ENCODE results near the gene PMF1. TPM values are rescaled to one million over a fixed set of nuclear protein-coding genes. Genes with fewer than 3 reads are reported as not detected.
"Not testable (repeated sequence)": the region's sequence is repeated elsewhere in the genome, so short reads cannot be mapped to it uniquely, and the experiment has no call there.

PMF1 gene
- total RNA-seq, 2 experiments from 2014 or later, result 62.8 to 72.5 TPM

GRCh38 chr1:156186347-156187177, 26.2 kb upstream of the PMF1 start:
- ATAC-seq; H3K4me1 Mint-ChIP-seq; H3K9me3 Mint-ChIP-seq (ENCODE audit: low read depth); H3K4me3 Mint-ChIP-seq; DNase-seq; H3K27ac Mint-ChIP-seq; CTCF ChIA-PET; H3K36me3 Mint-ChIP-seq; H3K27me3 Mint-ChIP-seq: not testable (repeated sequence)

- H3K36me3 Mint-ChIP-seq; ATAC-seq; H3K27ac Mint-ChIP-seq; CTCF ChIA-PET; H3K4me3 Mint-ChIP-seq; H3K27me3 Mint-ChIP-seq; H3K9me3 Mint-ChIP-seq (ENCODE audit: low read depth); DNase-seq: not testable (repeated sequence)
- H3K4me1 Mint-ChIP-seq, result peaks cover 22% of the 10 kb centered on the region
Measured at GRCh38 chr1:156190265-156190664, 22.5 kb upstream of the PMF1 start.

GRCh38 chr1:156191292-156191964, 21.4 kb upstream of the PMF1 start:
- peaks cover 11% of the 10 kb centered on the region for H3K36me3 Mint-ChIP-seq
- H3K27ac Mint-ChIP-seq, result no peak overlapping the region
- H3K27me3 Mint-ChIP-seq, result no peaks in the 10 kb centered on the region
- ATAC-seq (no peak), DNase-seq (no peak)
- H3K4me1 Mint-ChIP-seq, result peaks cover 34% of the 10 kb centered on the region
- no peak overlapping the region for H3K4me3 Mint-ChIP-seq
- CTCF ChIA-PET, result interaction anchor here (1.4 to 3.4 kb wide), 2 partner anchors 34 to 46 kb away, joined by 4 to 26 read pairs; no protein-coding TSS in a partner anchor
- H3K9me3 Mint-ChIP-seq (ENCODE audit: low read depth), result peaks cover 5% of the 10 kb centered on the region

GRCh38 chr1:156193208-156193487, 19.7 kb upstream of the PMF1 start:
- Mint-ChIP-seq H3K36me3 (peaks cover 19% of the 10 kb centered on the region), H3K27ac (peak overlapping the region; percentile 95), H3K27me3 (no peaks in the 10 kb centered on the region), H3K9me3 (ENCODE audit: low read depth) (peaks cover 3% of the 10 kb centered on the region), H3K4me3 (peak overlapping the region; percentile 96), H3K4me1 (peaks cover 49% of the 10 kb centered on the region)
- CTCF ChIA-PET, result interaction anchor here (1.1 to 3.4 kb wide), 5 partner anchors 10 to 52 kb away, joined by 3 to 26 read pairs (median 5); partner anchors contain the start of gene PMF1
- no peak for ATAC-seq
- DNase-seq, result no peak

GRCh38 chr1:156193488-156194299, 19.1 kb upstream of the PMF1 start, which contains the start of gene SLC25A44:
TSS of gene SLC25A44 (plus strand) at chr1:156194104. CDS start at chr1:156199848, 5,744 bp downstream.
- Mint-ChIP-seq H3K9me3 (ENCODE audit: low read depth) (peaks cover 3% of the 10 kb centered on the region), H3K27me3 (no peaks in the 10 kb centered on the region), H3K4me1 (peaks cover 55% of the 10 kb centered on the region), H3K27ac (peak within 1 kb of the TSS; percentile 95), H3K4me3 (peak within 1 kb of the TSS; percentile 96), H3K36me3 (peaks cover 19% of the 10 kb centered on the region)
- CTCF ChIA-PET, result interaction anchor here (1.0 to 3.4 kb wide), 6 partner anchors 9 to 53 kb away, joined by 3 to 26 read pairs (median 4); partner anchors contain the start of gene PMF1
- peak; percentile 99 for DNase-seq
- peak; percentile 97 for ATAC-seq

- Mint-ChIP-seq H3K4me1 (peaks cover 61% of the 10 kb centered on the region), H3K36me3 (peaks cover 22% of the 10 kb centered on the region), H3K4me3 (peak overlapping the region; percentile 96), H3K27me3 (no peaks in the 10 kb centered on the region), H3K27ac (peak overlapping the region; percentile 95), H3K9me3 (ENCODE audit: low read depth) (no peaks in the 10 kb centered on the region)
- DNase-seq (no peak), ATAC-seq (peak; percentile 4)
- CTCF ChIA-PET, result interaction anchor here (1.0 to 3.4 kb wide), 6 partner anchors 9 to 53 kb away, joined by 3 to 26 read pairs (median 4); partner anchors contain the start of gene PMF1
Measured at GRCh38 chr1:156194300-156194652, 18.5 kb upstream of the PMF1 start.

GRCh38 chr1:156195853-156196252, 17.0 kb upstream of the PMF1 start:
- no peaks in the 10 kb centered on the region for H3K27me3 Mint-ChIP-seq
- peaks cover 34% of the 10 kb centered on the region for H3K36me3 Mint-ChIP-seq
- peaks cover 75% of the 10 kb centered on the region for H3K4me1 Mint-ChIP-seq
- CTCF ChIA-PET, result interaction anchor here (5.2 kb wide), 1 partner anchor 29 kb away, joined by 47 read pairs; no protein-coding TSS in a partner anchor
- H3K9me3 Mint-ChIP-seq (ENCODE audit: low read depth), result no peaks in the 10 kb centered on the region
- peak overlapping the region; percentile 30 for H3K4me3 Mint-ChIP-seq
- ATAC-seq (no peak), DNase-seq (no peak)
- peak overlapping the region; percentile 14 for H3K27ac Mint-ChIP-seq

GRCh38 chr1:156196445-156196844, 16.4 kb upstream of the PMF1 start:
- Mint-ChIP-seq H3K4me1 (peaks cover 75% of the 10 kb centered on the region), H3K27me3 (no peaks in the 10 kb centered on the region), H3K27ac (peak overlapping the region; percentile 51), H3K9me3 (ENCODE audit: low read depth) (no peaks in the 10 kb centered on the region), H3K36me3 (peaks cover 34% of the 10 kb centered on the region), H3K4me3 (no peak overlapping the region)
- no peak for ATAC-seq
- no peak for DNase-seq
- CTCF ChIA-PET, result interaction anchor here (0.5 to 5.2 kb wide), 4 partner anchors 14 to 854 kb away, joined by 3 to 47 read pairs (median 8); partner anchors contain the start of gene PMF1

- peak; percentile 63 for DNase-seq
- Mint-ChIP-seq H3K36me3 (peaks cover 33% of the 10 kb centered on the region), H3K9me3 (ENCODE audit: low read depth) (no peaks in the 10 kb centered on the region), H3K27ac (peak overlapping the region; percentile 88), H3K4me3 (peak overlapping the region; percentile 40), H3K27me3 (no peaks in the 10 kb centered on the region), H3K4me1 (peaks cover 64% of the 10 kb centered on the region)
- peak; percentile 73 for ATAC-seq
- CTCF ChIA-PET, result interaction anchor here (0.9 to 5.2 kb wide), 10 partner anchors 14 to 133 kb away, joined by 3 to 47 read pairs (median 4); partner anchors contain the start of genes PMF1 and SMG5
Measured at GRCh38 chr1:156198831-156199349, 13.9 kb upstream of the PMF1 start.

GRCh38 chr1:156200044-156200443, 12.8 kb upstream of the PMF1 start:
- Mint-ChIP-seq H3K4me1 (peaks cover 56% of the 10 kb centered on the region), H3K36me3 (peaks cover 33% of the 10 kb centered on the region), H3K9me3 (ENCODE audit: low read depth) (no peaks in the 10 kb centered on the region), H3K27me3 (no peaks in the 10 kb centered on the region), H3K4me3 (no peak overlapping the region), H3K27ac (peak overlapping the region; percentile 88)
- no peak for ATAC-seq
- no peak for DNase-seq
- CTCF ChIA-PET, result interaction anchor here (1.7 to 5.2 kb wide), 2 partner anchors 18 to 25 kb away, joined by 5 to 47 read pairs; no protein-coding TSS in a partner anchor

- Mint-ChIP-seq H3K4me1 (peaks cover 30% of the 10 kb centered on the region), H3K27me3 (no peaks in the 10 kb centered on the region), H3K4me3 (no peak overlapping the region), H3K36me3 (peaks cover 35% of the 10 kb centered on the region), H3K9me3 (ENCODE audit: low read depth) (no peaks in the 10 kb centered on the region), H3K27ac (no peak overlapping the region)
- ATAC-seq (no peak), DNase-seq (no peak)
- CTCF ChIA-PET, result interaction anchor here (0.7 to 1.6 kb wide), 3 partner anchors 9 to 87 kb away, joined by 3 read pairs; partner anchors contain the start of gene SLC25A44
Measured at GRCh38 chr1:156203331-156203730, 9.5 kb upstream of the PMF1 start.

GRCh38 chr1:156204686-156205085, 8.1 kb upstream of the PMF1 start:
- H3K36me3 Mint-ChIP-seq, result peaks cover 37% of the 10 kb centered on the region
- H3K27me3 Mint-ChIP-seq, result no peaks in the 10 kb centered on the region
- CTCF ChIA-PET, result no interaction called here
- ATAC-seq (no peak), DNase-seq (no peak)
- H3K4me3 Mint-ChIP-seq, result no peak overlapping the region
- no peaks in the 10 kb centered on the region for H3K9me3 Mint-ChIP-seq (ENCODE audit: low read depth)
- no peak overlapping the region for H3K27ac Mint-ChIP-seq
- H3K4me1 Mint-ChIP-seq, result peaks cover 16% of the 10 kb centered on the region

Measured in activated CD8-positive, alpha-beta memory T cell treated with anti-CD3 and anti-CD28 coated beads, Interleukin-2, amount 10 ng/mL, durations not matched to agents 7 days and 5 days (primary cell).